ENCODE data around the gene TEAD1. TPM values are rescaled to one million over a fixed set of nuclear protein-coding genes. Genes with fewer than 3 reads are reported as not detected.
A peak's percentile ranks its signal among the peaks of the same experiment; 100 is the strongest.

TEAD1 gene
- total RNA-seq, 1 donor from 2014 or later, result 51.9 TPM

DNA sequence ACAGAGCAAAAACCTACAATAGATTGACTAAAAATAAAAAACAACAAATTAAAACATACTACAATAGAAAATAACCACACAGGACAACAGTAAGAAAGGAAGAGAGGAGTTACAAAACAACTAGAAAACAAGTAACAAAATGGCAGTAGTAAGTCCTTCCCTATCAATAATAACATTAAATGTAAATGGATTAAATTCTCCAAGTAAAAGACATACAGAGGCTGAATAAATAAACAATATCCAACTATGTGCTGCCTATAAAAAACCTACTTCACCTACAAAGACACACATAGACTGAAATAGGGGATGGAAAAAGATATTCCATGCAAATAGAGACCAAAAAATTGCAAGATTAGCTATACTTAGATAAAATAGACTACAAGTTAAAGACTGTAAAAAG, 277.9 kb downstream of the TEAD1 start:
- intact Hi-C loops (cut with DNase I), result no loop called here
- no peak for ATAC-seq
- TF ChIP-seq, protein P1, sequence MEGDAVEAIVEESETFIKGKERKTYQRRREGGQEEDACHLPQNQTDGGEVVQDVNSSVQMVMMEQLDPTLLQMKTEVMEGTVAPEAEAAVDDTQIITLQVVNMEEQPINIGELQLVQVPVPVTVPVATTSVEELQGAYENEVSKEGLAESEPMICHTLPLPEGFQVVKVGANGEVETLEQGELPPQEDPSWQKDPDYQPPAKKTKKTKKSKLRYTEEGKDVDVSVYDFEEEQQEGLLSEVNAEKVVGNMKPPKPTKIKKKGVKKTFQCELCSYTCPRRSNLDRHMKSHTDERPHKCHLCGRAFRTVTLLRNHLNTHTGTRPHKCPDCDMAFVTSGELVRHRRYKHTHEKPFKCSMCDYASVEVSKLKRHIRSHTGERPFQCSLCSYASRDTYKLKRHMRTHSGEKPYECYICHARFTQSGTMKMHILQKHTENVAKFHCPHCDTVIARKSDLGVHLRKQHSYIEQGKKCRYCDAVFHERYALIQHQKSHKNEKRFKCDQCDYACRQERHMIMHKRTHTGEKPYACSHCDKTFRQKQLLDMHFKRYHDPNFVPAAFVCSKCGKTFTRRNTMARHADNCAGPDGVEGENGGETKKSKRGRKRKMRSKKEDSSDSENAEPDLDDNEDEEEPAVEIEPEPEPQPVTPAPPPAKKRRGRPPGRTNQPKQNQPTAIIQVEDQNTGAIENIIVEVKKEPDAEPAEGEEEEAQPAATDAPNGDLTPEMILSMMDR (IDR thresholded peaks at IDR 0.05), result no peak

DNA sequence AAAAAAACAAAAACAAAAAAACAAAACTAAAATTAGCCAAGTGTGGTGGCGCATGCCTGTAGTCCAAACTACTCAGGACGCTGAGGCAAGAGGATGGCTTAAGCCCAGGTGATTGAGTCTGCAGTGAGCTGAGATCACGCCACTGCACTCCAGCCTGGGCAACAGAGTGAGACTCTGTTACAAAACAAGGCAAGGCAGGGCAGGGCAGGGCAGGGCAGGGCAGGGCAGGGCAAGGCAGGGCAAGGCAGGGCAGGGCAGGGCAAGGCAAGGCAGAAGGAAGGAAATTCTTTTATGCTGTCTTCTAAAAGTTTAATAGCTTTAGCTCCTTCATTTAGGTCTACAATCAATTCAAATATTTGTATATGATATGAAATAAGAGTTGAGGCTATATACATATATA, 284.8 kb downstream of the TEAD1 start:
- no peaks in the 10 kb centered on the region for H3K36me3 ChIP-seq
- ATAC-seq (no peak), DNase-seq (no peak)
- H3K27ac ChIP-seq, result no peak overlapping the region
- H3K4me1 ChIP-seq, result peaks cover 2% of the 10 kb centered on the region
- no peaks in the 10 kb centered on the region for H3K27me3 ChIP-seq (ENCODE audit: low read depth)
- no peak overlapping the region for H3K4me3 ChIP-seq
- no peaks in the 10 kb centered on the region for H3K9me3 ChIP-seq
- TF ChIP-seq, protein P1 (IDR thresholded peaks at IDR 0.05), result no peak
- intact Hi-C loops (cut with DNase I), result no loop called here

More for the DNA sequence above, 277.9 kb downstream of the TEAD1 start:
- no peak for DNase-seq
- Histone ChIP-seq H3K9me3 (peaks cover 12% of the 10 kb centered on the region), H3K4me1 (no peaks in the 10 kb centered on the region), H3K27ac (no peak overlapping the region), H3K4me3 (no peak overlapping the region), H3K36me3 (no peaks in the 10 kb centered on the region), H3K27me3 (ENCODE audit: low read depth) (no peaks in the 10 kb centered on the region)

DNA sequence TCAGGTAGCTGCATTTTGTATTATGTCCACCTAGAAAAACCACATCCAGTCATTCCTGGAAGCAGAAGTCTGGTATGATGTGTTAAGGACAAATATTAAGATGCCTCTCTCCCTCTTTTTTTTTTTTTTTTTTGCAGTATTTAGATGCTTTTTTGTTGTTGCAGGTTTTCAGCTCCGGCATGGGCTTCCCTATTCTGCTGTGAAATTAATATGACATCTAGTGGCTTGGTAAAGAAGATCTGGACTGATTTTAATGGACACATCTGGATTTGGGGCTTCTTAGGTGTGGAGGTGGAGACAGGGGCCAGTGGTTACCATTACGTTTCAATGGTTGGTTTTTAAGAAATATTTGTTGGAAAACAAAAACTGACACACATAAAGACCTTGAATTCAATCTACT, 287.4 kb downstream of the TEAD1 start:
- intact Hi-C loops (cut with DNase I), result loop anchor here (10.0 kb wide), 1 partner anchor 183 kb away; no protein-coding TSS in a partner anchor
- H3K36me3 ChIP-seq, result no peaks in the 10 kb centered on the region
- no peaks in the 10 kb centered on the region for H3K9me3 ChIP-seq
- peaks cover 5% of the 10 kb centered on the region for H3K4me1 ChIP-seq
- ATAC-seq, result no peak
- no peaks in the 10 kb centered on the region for H3K27me3 ChIP-seq (ENCODE audit: low read depth)
- DNase-seq, result no peak
- no peak overlapping the region for H3K27ac ChIP-seq
- H3K4me3 ChIP-seq, result no peak overlapping the region
- TF ChIP-seq, protein P1 (IDR thresholded peaks at IDR 0.05), result no peak

DNA sequence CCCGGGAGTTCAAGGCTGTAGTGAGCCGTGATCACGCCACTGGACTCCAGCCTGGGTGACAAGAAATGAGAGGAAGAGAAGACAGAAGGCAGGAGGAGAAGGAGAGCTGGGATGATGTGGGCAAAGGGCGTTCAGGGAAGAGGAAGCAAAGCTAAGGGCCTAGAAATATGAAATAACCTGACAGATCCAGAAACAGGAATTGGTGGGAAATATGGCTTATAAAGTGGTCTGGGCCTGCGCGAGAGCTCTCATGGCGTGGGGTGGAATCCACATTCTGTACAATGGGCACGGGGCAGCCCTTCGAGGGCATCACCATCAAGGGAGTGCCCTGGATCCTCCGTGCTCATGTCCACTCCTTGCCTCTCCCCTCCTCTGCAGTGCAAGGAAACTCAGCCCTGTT, 288.1 kb downstream of the TEAD1 start:
- intact Hi-C loops (cut with DNase I), result loop anchor here (10.0 kb wide), 1 partner anchor 182 kb away; no protein-coding TSS in a partner anchor
- TF ChIP-seq, protein P1 (IDR thresholded peaks at IDR 0.05), result no peak
- Histone ChIP-seq H3K9me3 (no peaks in the 10 kb centered on the region), H3K4me3 (no peak overlapping the region), H3K4me1 (peaks cover 5% of the 10 kb centered on the region), H3K36me3 (no peaks in the 10 kb centered on the region), H3K27me3 (ENCODE audit: low read depth) (no peaks in the 10 kb centered on the region), H3K27ac (no peak overlapping the region)
- ATAC-seq (peak in 1 of 2 donors; percentile 19), DNase-seq (no peak)

DNA sequence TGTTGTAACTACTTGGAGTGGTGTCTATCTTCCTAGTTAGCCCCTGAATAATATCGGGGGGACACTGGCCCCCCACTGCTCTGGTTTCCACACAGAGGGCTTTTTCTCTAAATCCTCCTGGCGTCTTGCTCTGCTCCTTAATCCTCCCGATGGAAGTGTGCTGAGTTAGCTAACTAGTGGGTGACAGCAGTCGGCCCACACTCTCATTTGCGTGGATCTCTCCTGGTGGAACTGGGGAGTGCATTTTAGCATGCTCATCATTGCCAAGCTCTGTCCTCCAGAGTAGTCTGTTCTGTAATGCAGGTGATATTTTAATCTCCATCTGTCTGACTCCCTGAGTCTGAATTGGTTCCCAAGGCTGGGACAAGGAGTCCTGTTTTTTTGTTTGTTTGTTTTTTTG, 288.8 kb downstream of the TEAD1 start:
- intact Hi-C loops (cut with DNase I), result loop anchor here (10.0 kb wide), 1 partner anchor 182 kb away; no protein-coding TSS in a partner anchor
- no peak overlapping the region for H3K27ac ChIP-seq
- no peaks in the 10 kb centered on the region for H3K9me3 ChIP-seq
- TF ChIP-seq, protein P1 (IDR thresholded peaks at IDR 0.05), result no peak
- DNase-seq (no peak), ATAC-seq (no peak)
- peaks cover 5% of the 10 kb centered on the region for H3K4me1 ChIP-seq
- no peaks in the 10 kb centered on the region for H3K27me3 ChIP-seq (ENCODE audit: low read depth)
- H3K36me3 ChIP-seq, result no peaks in the 10 kb centered on the region
- no peak overlapping the region for H3K4me3 ChIP-seq
